AG08395 (cell line): ENCODE measurements around the gene NBPF19.
"Not testable (repeated sequence)": the region's sequence is repeated elsewhere in the genome, so short reads cannot be mapped to it uniquely, and the experiment has no call there.

Source experiments
- DNase-seq: peaks from one replicate; pipeline ENCODE4 v3.0.0; 2012; ENCODE audit warnings: mixed read lengths, low spot score

NBPF19 gene, protein sequence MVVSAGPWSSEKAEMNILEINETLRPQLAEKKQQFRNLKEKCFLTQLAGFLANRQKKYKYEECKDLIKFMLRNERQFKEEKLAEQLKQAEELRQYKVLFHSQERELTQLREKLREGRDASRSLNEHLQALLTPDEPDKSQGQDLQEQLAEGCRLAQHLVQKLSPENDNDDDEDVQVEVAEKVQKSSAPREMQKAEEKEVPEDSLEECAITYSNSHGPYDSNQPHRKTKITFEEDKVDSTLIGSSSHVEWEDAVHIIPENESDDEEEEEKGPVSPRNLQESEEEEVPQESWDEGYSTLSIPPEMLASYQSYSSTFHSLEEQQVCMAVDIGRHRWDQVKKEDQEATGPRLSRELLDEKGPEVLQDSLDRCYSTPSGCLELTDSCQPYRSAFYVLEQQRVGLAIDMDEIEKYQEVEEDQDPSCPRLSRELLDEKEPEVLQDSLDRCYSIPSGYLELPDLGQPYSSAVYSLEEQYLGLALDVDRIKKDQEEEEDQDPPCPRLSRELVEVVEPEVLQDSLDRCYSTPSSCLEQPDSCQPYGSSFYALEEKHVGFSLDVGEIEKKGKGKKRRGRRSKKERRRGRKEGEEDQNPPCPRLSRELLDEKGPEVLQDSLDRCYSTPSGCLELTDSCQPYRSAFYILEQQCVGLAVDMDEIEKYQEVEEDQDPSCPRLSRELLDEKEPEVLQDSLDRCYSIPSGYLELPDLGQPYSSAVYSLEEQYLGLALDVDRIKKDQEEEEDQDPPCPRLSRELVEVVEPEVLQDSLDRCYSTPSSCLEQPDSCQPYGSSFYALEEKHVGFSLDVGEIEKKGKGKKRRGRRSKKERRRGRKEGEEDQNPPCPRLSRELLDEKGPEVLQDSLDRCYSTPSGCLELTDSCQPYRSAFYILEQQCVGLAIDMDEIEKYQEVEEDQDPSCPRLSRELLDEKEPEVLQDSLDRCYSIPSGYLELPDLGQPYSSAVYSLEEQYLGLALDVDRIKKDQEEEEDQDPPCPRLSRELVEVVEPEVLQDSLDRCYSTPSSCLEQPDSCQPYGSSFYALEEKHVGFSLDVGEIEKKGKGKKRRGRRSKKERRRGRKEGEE (N-terminal part only)

GRCh38 chr1:149474745-149475144 is at the start of gene NBPF19:
TSS of gene NBPF19 (plus strand) at chr1:149475045. CDS start at chr1:149475933, 888 bp downstream.
- not testable (repeated sequence) for DNase-seq

GRCh38 chr1:149428317-149428716 is 46.5 kb upstream of the NBPF19 start:
- not testable (repeated sequence) for DNase-seq

GRCh38 chr1:149445451-149445850 is 29.4 kb upstream of the NBPF19 start:
- not testable (repeated sequence) for DNase-seq

DNA sequence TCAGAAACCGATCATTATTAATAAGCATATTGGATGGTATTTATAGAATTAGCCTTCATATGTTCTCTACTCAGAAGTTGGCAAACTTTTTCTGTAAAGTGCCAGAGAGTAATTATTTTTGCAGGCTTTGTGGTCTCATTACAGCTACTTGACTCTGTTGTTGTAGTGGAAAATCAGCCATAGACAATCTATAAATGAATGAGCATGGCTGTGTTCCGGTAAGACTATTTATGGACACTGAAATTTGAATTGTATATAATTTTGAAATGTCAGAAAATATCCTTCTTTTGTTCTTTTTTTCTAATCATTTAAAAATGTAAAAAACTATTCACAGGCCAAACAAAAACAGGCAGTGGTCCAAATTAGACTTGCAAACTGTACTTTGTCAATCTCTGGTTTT is 22.6 kb upstream of the NBPF19 start:
- not testable (repeated sequence) for DNase-seq

GRCh38 chr1:149452652-149453051 is 22.2 kb upstream of the NBPF19 start:
- not testable (repeated sequence) for DNase-seq

- peak; percentile 1 for DNase-seq
Measured at GRCh38 chr1:149558350-149558825, 83.5 kb downstream of the NBPF19 start.

DNA sequence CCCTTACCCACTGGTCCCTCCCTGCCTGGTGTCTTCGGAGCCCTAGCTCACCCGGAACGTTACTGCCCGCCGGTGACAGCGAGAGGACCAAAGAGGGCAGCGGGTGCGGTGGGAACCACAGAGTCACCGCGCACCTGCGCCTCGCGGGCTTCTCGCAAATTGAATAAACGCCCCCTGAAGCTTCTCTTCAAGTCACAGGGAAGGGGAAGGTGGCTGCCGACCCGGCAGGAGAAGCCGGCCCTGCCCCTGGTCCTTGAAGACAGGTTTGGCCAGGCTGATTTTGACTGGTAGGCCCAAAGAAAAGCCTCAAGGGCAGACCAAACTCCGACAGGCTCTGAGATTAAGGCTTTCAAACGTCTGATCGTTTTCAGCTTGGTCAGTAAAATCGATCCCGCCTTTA is 87.0 kb downstream of the NBPF19 start:
- DNase-seq = not testable (repeated sequence)

DNA sequence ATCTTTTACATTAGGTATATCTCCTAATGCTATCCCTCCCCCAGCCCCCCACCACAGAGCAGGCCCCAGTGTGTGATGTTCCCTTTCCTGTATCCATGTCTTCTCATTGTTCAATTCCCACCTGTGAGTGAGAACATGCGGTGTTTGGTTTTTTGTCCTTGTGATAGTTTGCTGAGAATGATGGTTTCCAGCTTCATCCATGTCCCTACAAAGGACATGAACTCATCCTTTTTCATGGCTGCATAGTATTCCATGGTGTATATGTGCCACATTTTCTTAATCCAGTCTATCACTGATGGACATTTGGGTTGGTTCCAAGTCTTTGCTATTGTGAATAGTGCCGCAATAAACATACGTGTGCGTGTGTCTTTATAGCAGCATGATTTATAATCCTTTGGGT is 90.6 kb downstream of the NBPF19 start:
- not testable (repeated sequence) for DNase-seq

DNA sequence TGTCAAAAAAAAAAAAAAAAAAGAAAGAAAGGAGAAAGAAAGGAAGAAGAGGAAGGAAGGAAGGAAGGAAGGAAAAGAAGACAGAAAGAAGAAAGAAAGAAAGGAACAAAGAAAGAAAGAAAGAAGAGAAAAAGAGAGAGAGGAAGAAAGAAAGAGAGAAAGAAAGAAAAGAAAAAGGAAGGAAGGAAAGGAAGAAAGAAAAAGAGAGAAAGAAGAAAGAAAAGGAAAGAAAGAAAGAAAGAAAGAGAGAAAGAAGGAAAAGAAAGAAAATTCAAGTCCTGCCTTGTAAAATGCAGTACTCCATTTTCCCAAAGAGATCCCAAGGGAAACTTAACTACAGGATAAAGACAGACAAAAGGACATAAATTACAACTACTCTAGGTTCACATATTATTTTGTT is 97.9 kb downstream of the NBPF19 start:
- DNase-seq = not testable (repeated sequence)

DNA sequence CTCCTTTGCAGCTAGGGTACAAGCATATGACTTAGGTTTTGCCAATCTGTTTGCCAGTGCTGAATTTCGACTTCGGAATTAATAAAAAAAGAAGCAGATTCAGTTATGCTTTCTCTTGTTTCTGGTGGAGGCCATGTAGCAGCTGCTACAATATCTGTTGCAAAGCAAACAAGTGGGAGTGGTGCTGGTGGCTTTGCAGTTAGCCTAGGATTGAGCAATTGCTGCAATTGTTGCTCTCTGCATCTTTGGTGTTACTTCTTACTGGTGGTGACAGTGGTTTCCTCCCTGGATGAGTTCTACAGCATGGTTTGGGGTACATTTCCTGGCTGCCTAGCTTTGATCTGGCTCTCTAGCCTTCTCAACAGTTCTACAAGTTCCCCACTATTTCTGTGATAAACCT is 110.7 kb downstream of the NBPF19 start:
- DNase-seq = not testable (repeated sequence)
